H9 (cell line): ENCODE results near the gene OPN4. TPM values are rescaled to one million over a fixed set of nuclear protein-coding genes. Genes with fewer than 3 reads are reported as not detected.

Experiments used
- DNase-seq: peaks from one replicate; pipeline ENCODE4 v3.0.0-alpha.2; 2017
- H2AFZ ChIP-seq: one replicate; pipeline ENCODE4 v1.6.1; 2013; ENCODE audit warnings: mild to moderate bottlenecking, low read length, control low read depth, moderate library complexity
- H2AK5ac ChIP-seq: 2 replicates; pipeline ENCODE4 v1.6.1; 2013; ENCODE audit warnings: low read length, control low read depth, mixed read lengths; ENCODE audit not compliant: insufficient read length
- H2BK120ac ChIP-seq: one replicate; pipeline ENCODE4 v1.6.1; 2013; ENCODE audit warnings: low read depth, mild to moderate bottlenecking, low read length, control low read depth, inconsistent platforms; ENCODE audit not compliant: poor library complexity, severe bottlenecking
- H2BK12ac ChIP-seq: 2 replicates; pipeline ENCODE4 v1.6.1; 2013; ENCODE audit warnings: low read length, control low read depth, mixed read lengths, low read depth; ENCODE audit not compliant: insufficient read length
- H2BK15ac ChIP-seq: 2 replicates; pipeline ENCODE4 v1.6.1; 2013; ENCODE audit warnings: low read depth, low read length, control low read depth
- H2BK20ac ChIP-seq: one replicate; pipeline ENCODE4 v1.6.1; 2013; ENCODE audit warnings: low read depth, mild to moderate bottlenecking, low read length, control low read depth, inconsistent platforms; ENCODE audit not compliant: poor library complexity, severe bottlenecking
- H2BK5ac ChIP-seq: 2 replicates; pipeline ENCODE4 v1.6.1; 2013; ENCODE audit warnings: low read length, control low read depth, mixed read lengths; ENCODE audit not compliant: insufficient read length
- H3K14ac ChIP-seq: 2 replicates; pipeline ENCODE4 v1.6.1; 2013; ENCODE audit warnings: low read length, control low read depth; ENCODE audit not compliant: insufficient read depth
- H3K18ac ChIP-seq: 2 replicates; pipeline ENCODE4 v1.6.1; 2013; ENCODE audit warnings: low read depth, mild to moderate bottlenecking, mixed read lengths, low read length, control low read depth; ENCODE audit not compliant: insufficient read length
- H3K23ac ChIP-seq: 2 replicates; pipeline ENCODE4 v1.6.1; 2013; ENCODE audit warnings: low read length, control low read depth, mixed read lengths, low read depth; ENCODE audit not compliant: insufficient read length
- H3K23me2 ChIP-seq: 2 replicates; pipeline ENCODE4 v1.6.1; 2013; ENCODE audit warnings: low read depth, mild to moderate bottlenecking, mixed read lengths, low read length, control low read depth; ENCODE audit not compliant: insufficient read length, poor library complexity, severe bottlenecking
- H3K27ac ChIP-seq: 2 replicates; pipeline ENCODE4 v1.5.1; 2013; ENCODE audit warnings: low read length, control low read depth, mixed read lengths, low read depth; ENCODE audit not compliant: insufficient read length
- H3K27me3 ChIP-seq: 2 replicates; pipeline ENCODE4 v1.6.1; 2013; ENCODE audit warnings: low read length, control low read depth, inconsistent platforms; ENCODE audit not compliant: insufficient read depth
- H3K4ac ChIP-seq: 2 replicates; pipeline ENCODE4 v1.6.1; 2013; ENCODE audit warnings: low read depth, mild to moderate bottlenecking, control low read depth, inconsistent platforms, low read length, moderate library complexity
- H3K4me1 ChIP-seq: 2 replicates; pipeline ENCODE4 v1.6.1; 2013; ENCODE audit warnings: low read length, control low read depth, inconsistent platforms; ENCODE audit not compliant: insufficient read depth
- H3K4me2 ChIP-seq: 2 replicates; pipeline ENCODE4 v1.6.1; 2013; ENCODE audit warnings: low read length, control low read depth, mixed read lengths; ENCODE audit not compliant: insufficient read length, insufficient read depth
- H3K56ac ChIP-seq: 2 replicates; pipeline ENCODE4 v1.6.1; 2013; ENCODE audit warnings: low read depth, mild to moderate bottlenecking, mixed read lengths, low read length, control low read depth; ENCODE audit not compliant: insufficient read length
- H3K79me1 ChIP-seq: 2 replicates; pipeline ENCODE4 v1.6.1; 2013; ENCODE audit warnings: low read depth, mild to moderate bottlenecking, moderate library complexity, low read length, control low read depth, inconsistent platforms; ENCODE audit not compliant: insufficient read depth, poor library complexity, severe bottlenecking
- H3K79me2 ChIP-seq: 2 replicates; pipeline ENCODE4 v1.6.1; 2013; ENCODE audit warnings: low read length, control low read depth, inconsistent platforms; ENCODE audit not compliant: insufficient read depth
- H3K9ac ChIP-seq: 2 replicates; pipeline ENCODE4 v1.6.1; 2013; ENCODE audit warnings: low read length, control low read depth, mixed read lengths; ENCODE audit not compliant: insufficient read length; ENCODE audit errors: extremely low read depth
- H3K9me3 ChIP-seq: one replicate; pipeline ENCODE4 v1.6.1; 2013; ENCODE audit warnings: low read depth, low read length, inconsistent platforms; ENCODE audit not compliant: control insufficient read depth
- H3T11ph ChIP-seq: one replicate; pipeline ENCODE4 v1.6.1; 2013; ENCODE audit warnings: mild to moderate bottlenecking, low read length, control low read depth, inconsistent platforms
- H4K20me1 ChIP-seq: one replicate; pipeline ENCODE4 v1.6.1; 2013; ENCODE audit not compliant: control insufficient read depth, insufficient read length, insufficient read depth
- H4K5ac ChIP-seq: 2 replicates; pipeline ENCODE4 v1.6.1; 2013; ENCODE audit warnings: low read depth, mild to moderate bottlenecking, mixed read lengths, low read length, control low read depth; ENCODE audit not compliant: insufficient read length
- H4K8ac ChIP-seq: replicated peaks from 2 replicates; pipeline ENCODE4 v1.6.1; 2013; ENCODE audit warnings: low read length, control low read depth, mixed read lengths, low read depth; ENCODE audit not compliant: insufficient read length
- H4K91ac ChIP-seq: 2 replicates; pipeline ENCODE4 v1.6.1; 2013; ENCODE audit warnings: low read depth, mild to moderate bottlenecking, moderate library complexity, mixed read lengths, low read length, control low read depth; ENCODE audit not compliant: insufficient read length
- H3K27ac Mint-ChIP-seq, 3 experiments: 2 replicates in 2 of 3; 3 replicates in 1 of 3; pipeline ENCODE4 v1.8.0; 2020 to 2021; ENCODE audit warnings: mixed read lengths in 3 of 3, mild to moderate bottlenecking in 1 of 3, moderate library complexity in 1 of 3
- H3K27me3 Mint-ChIP-seq: 2 replicates; pipeline ENCODE4 v1.8.0; 2021; ENCODE audit warnings: low read depth, mild to moderate bottlenecking, moderate library complexity, mixed read lengths
- H3K36me3 Mint-ChIP-seq, 3 experiments: 2 replicates in 2 of 3; 3 replicates in 1 of 3; pipeline ENCODE4 v1.8.0; 2020 to 2021; ENCODE audit warnings: low read depth in 3 of 3, mixed read lengths in 3 of 3; ENCODE audit not compliant: insufficient read depth in 1 of 3
- H3K4me1 Mint-ChIP-seq, 2 experiments: 2 replicates each; pipeline ENCODE4 v1.8.0; 2020; ENCODE audit warnings: mixed read lengths in 2 of 2
- H3K4me3 Mint-ChIP-seq, 2 experiments: 2 replicates in 1 of 2; 3 replicates in 1 of 2; pipeline ENCODE4 v1.8.0; 2020 to 2021; ENCODE audit warnings: mild to moderate bottlenecking in 2 of 2, mixed read lengths in 2 of 2, moderate library complexity in 1 of 2
- H3K9me3 Mint-ChIP-seq, 2 experiments: 2 replicates in 1 of 2; 3 replicates in 1 of 2; pipeline ENCODE4 v1.8.0; 2020; ENCODE audit warnings: mild to moderate bottlenecking in 2 of 2, mixed read lengths in 2 of 2, moderate library complexity in 1 of 2
- CTCF ChIP-seq: fragments of 200-600 bp; sonication (generic); conservative IDR thresholded peaks from 3 replicates; pipeline ENCODE4 v1.8.0; 2021; ENCODE audit warnings: antibody characterized with exemption, mild to moderate bottlenecking
- WGBS: extraction: QIAGEN DNeasy Blood & Tissue Kit; methylation state at CpG from one replicate; pipeline ENCODE4 v1.1.7; 2013; ENCODE audit warnings: missing lambda C conversion rate, low lambda C conversion rate, mixed read lengths; ENCODE audit not compliant: insufficient read length; ENCODE audit errors: extremely low coverage; 5-methylcytosine and 5-hydroxymethylcytosine counted together
- total RNA-seq: library from RNA; stranded (reverse); gene quantifications from 2 replicates; pipeline ENCODE4 v1.2.1, GENCODE V29; 2021

Gene OPN4
- total RNA-seq, 1 experiment from 2014 or later, result not detected

- H2AFZ ChIP-seq, result no peak overlapping the region
- no peak overlapping the region for H2BK120ac ChIP-seq
- no peak overlapping the region for H2BK15ac ChIP-seq
- no peak overlapping the region for H3K4me2 ChIP-seq
- H3K56ac ChIP-seq, result no peak overlapping the region
- H2BK5ac ChIP-seq, result no peak overlapping the region
- no peak overlapping the region for H3K27ac ChIP-seq
- no peaks in the 10 kb centered on the region for H3K79me2 ChIP-seq
- H3K4me1 Mint-ChIP-seq, result peaks cover 4 to 10% of the 10 kb centered on the region in 2 experiments; a peak in 2 of 4 replicates
- H4K5ac ChIP-seq, result no peak overlapping the region
- no peaks in the 10 kb centered on the region for H3K9me3 Mint-ChIP-seq
- no peak overlapping the region for H3T11ph ChIP-seq
- no peaks in the 10 kb centered on the region for H3K23me2 ChIP-seq
- no peak overlapping the region for H3K18ac ChIP-seq
- H3K23ac ChIP-seq, result no peak overlapping the region
- H2BK20ac ChIP-seq, result no peak overlapping the region
- H3K27ac Mint-ChIP-seq, result no peak overlapping the region; a peak in 1 of 7 replicates
- no peaks in the 10 kb centered on the region; the same call in 1 of the 2 replicates for H3K27me3 Mint-ChIP-seq
- H4K20me1 ChIP-seq, result no peaks in the 10 kb centered on the region
- DNase-seq, result no peak
- H3K4ac ChIP-seq, result no peak overlapping the region
- no peak overlapping the region for H2AK5ac ChIP-seq
- H3K27me3 ChIP-seq, result no peaks in the 10 kb centered on the region
- H3K4me1 ChIP-seq, result no peaks in the 10 kb centered on the region
- no peak overlapping the region for H2BK12ac ChIP-seq
- no peak for TF ChIP-seq CTCF
- H3K36me3 Mint-ChIP-seq, result no peaks in the 10 kb centered on the region
- H3K9ac ChIP-seq, result no peak overlapping the region
- H4K8ac ChIP-seq, result no peak overlapping the region
- H3K9me3 ChIP-seq, result no peaks in the 10 kb centered on the region
- no CpG with 5 or more reads among the region's 19 CpGs for WGBS
- no peak overlapping the region; the same call in 1 of the 2 replicates for H3K14ac ChIP-seq
- H3K79me1 ChIP-seq, result no peaks in the 10 kb centered on the region
- no peak overlapping the region for H3K4me3 Mint-ChIP-seq
- no peak overlapping the region for H4K91ac ChIP-seq
Measured at GRCh38 chr10:86659161-86659691, 4.9 kb downstream of the OPN4 start.
